Trophoblast cell (in vitro differentiated cells and primary cell): ENCODE data around the gene TMEM130.
A peak's percentile ranks its signal among the peaks of the same experiment; 100 is the strongest.
"Not testable (repeated sequence)": the region's sequence is repeated elsewhere in the genome, so short reads cannot be mapped to it uniquely, and the experiment has no call there.

Experiments
- DNase-seq, 2 donors: peaks; one replicate each; pipeline ENCODE4 v3.0.0-alpha.2; 2016
- H2AFZ ChIP-seq: 2 replicates; pipeline ENCODE4 v1.6.1; 2013; ENCODE audit warnings: low read length, moderate library complexity, mild to moderate bottlenecking; ENCODE audit not compliant: insufficient read depth, poor library complexity
- H2AK5ac ChIP-seq: 2 replicates; pipeline ENCODE4 v1.6.1; 2013; ENCODE audit warnings: mild to moderate bottlenecking, low read length
- H2BK120ac ChIP-seq: 2 replicates; pipeline ENCODE4 v1.6.1; 2013; ENCODE audit warnings: low read length, mild to moderate bottlenecking, moderate library complexity; ENCODE audit not compliant: insufficient read depth, poor library complexity
- H2BK12ac ChIP-seq: 2 replicates; pipeline ENCODE4 v1.6.1; 2013; ENCODE audit warnings: mild to moderate bottlenecking, low read length, moderate library complexity
- H2BK5ac ChIP-seq: 2 replicates; pipeline ENCODE4 v1.6.1; 2013; ENCODE audit warnings: low read length, low read depth, moderate library complexity, mild to moderate bottlenecking; ENCODE audit not compliant: poor library complexity
- H3K14ac ChIP-seq: 2 replicates; pipeline ENCODE4 v1.6.1; 2013; ENCODE audit warnings: mild to moderate bottlenecking, low read length
- H3K18ac ChIP-seq: 2 replicates; pipeline ENCODE4 v1.6.1; 2013; ENCODE audit warnings: mild to moderate bottlenecking, low read length
- H3K23ac ChIP-seq: 2 replicates; pipeline ENCODE4 v1.6.1; 2013; ENCODE audit warnings: low read length
- H3K27ac ChIP-seq: 2 replicates; pipeline ENCODE4 v1.5.1; 2013; ENCODE audit warnings: low read depth, mild to moderate bottlenecking, inconsistent platforms, low read length, moderate library complexity
- H3K27me3 ChIP-seq: 2 replicates; pipeline ENCODE4 v1.6.1; 2013; ENCODE audit warnings: inconsistent platforms, mild to moderate bottlenecking, low read length, moderate library complexity; ENCODE audit not compliant: insufficient read depth
- H3K36me3 ChIP-seq, 2 experiments: 1 replicate in 1 of 2; 2 replicates in 1 of 2; pipeline ENCODE4 v1.6.1; 2013; ENCODE audit warnings: low read length in 2 of 2, mild to moderate bottlenecking in 2 of 2, moderate library complexity in 1 of 2; ENCODE audit not compliant: insufficient read depth in 2 of 2, control insufficient read depth in 1 of 2
- H3K4ac ChIP-seq: 2 replicates; pipeline ENCODE4 v1.6.1; 2013; ENCODE audit warnings: low read depth, mild to moderate bottlenecking, low read length, moderate library complexity
- H3K4me1 ChIP-seq, 2 experiments: 1 replicate in 1 of 2; 2 replicates in 1 of 2; pipeline ENCODE4 v1.6.1; 2013; ENCODE audit warnings: low read length in 2 of 2, mild to moderate bottlenecking in 2 of 2, moderate library complexity in 1 of 2; ENCODE audit not compliant: insufficient read depth in 2 of 2, control insufficient read depth in 1 of 2
- H3K4me2 ChIP-seq: 2 replicates; pipeline ENCODE4 v1.6.1; 2013; ENCODE audit warnings: inconsistent platforms, mild to moderate bottlenecking, low read length, moderate library complexity
- H3K4me3 ChIP-seq: 2 replicates; pipeline ENCODE4 v1.5.1; 2013; ENCODE audit warnings: mild to moderate bottlenecking, low read depth, low read length, inconsistent platforms
- H3K79me1 ChIP-seq: one replicate; pipeline ENCODE4 v1.6.1; 2013; ENCODE audit warnings: low read length
- H3K79me2 ChIP-seq: 2 replicates; pipeline ENCODE4 v1.6.1; 2013; ENCODE audit warnings: low read length, mild to moderate bottlenecking; ENCODE audit not compliant: control insufficient read depth, insufficient read depth, poor library complexity
- H3K9ac ChIP-seq: 2 replicates; pipeline ENCODE4 v1.6.1; 2013; ENCODE audit warnings: mild to moderate bottlenecking, low read length
- H3K9me3 ChIP-seq: 2 replicates; pipeline ENCODE4 v1.6.1; 2013; ENCODE audit warnings: low read depth, mild to moderate bottlenecking, control low read depth, inconsistent platforms, low read length; ENCODE audit not compliant: insufficient read depth
- H4K12ac ChIP-seq: 2 replicates; pipeline ENCODE4 v1.6.1; 2013; ENCODE audit warnings: low read depth, mild to moderate bottlenecking, low read length, moderate library complexity
- H4K8ac ChIP-seq: 2 replicates; pipeline ENCODE4 v1.6.1; 2013; ENCODE audit warnings: low read depth, mild to moderate bottlenecking, low read length, moderate library complexity
- H4K91ac ChIP-seq: one replicate; pipeline ENCODE4 v1.6.1; 2013; ENCODE audit warnings: low read depth, mild to moderate bottlenecking, low read length, moderate library complexity
- WGBS: extraction: QIAGEN DNeasy Blood & Tissue Kit; methylation state at CpG from one replicate; pipeline ENCODE4 v1.1.7; 2013; ENCODE audit warnings: missing lambda C conversion rate; ENCODE audit not compliant: insufficient read length, insufficient coverage; ENCODE audit errors: extremely low coverage; 5-methylcytosine and 5-hydroxymethylcytosine counted together

Gene TMEM130

DNA sequence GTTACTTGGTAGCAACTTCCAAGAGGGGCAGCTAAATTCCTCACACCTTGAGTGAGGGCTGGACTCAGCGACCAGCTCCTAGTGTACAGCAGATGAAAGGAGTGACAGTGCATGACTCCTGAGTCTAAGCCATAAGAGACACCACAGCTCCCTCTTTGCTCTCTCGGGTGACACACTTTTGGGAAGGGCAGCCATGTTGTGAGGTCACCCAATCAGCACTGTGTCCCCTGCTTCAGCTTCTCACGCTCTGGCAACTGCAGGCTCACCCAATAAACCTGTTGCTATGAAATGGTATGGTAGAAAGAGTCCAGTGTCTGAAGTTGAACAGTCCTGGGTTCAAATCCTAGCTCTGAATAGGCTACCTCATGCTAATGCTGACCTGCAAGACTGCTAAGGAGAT, 20.9 kb downstream of the TMEM130 start:
- H2BK5ac ChIP-seq: no peak overlapping the region
- no peaks in the 10 kb centered on the region for H3K27me3 ChIP-seq
- WGBS: no CpG with 5 or more reads among the region's 3 CpGs
- no peak overlapping the region for H3K18ac ChIP-seq
- no peak overlapping the region for H3K27ac ChIP-seq
- no peak overlapping the region for H3K4ac ChIP-seq
- no peak overlapping the region for H3K4me3 ChIP-seq
- H3K4me2 ChIP-seq: no peak overlapping the region
- H2BK120ac ChIP-seq: no peak overlapping the region
- no peak overlapping the region for H4K91ac ChIP-seq
- H3K36me3 ChIP-seq: no peaks in the 10 kb centered on the region
- H3K14ac ChIP-seq: no peak overlapping the region
- no peaks in the 10 kb centered on the region for H3K79me1 ChIP-seq
- no peak overlapping the region for H2BK12ac ChIP-seq
- H4K8ac ChIP-seq: no peak overlapping the region
- no peak overlapping the region for H2AFZ ChIP-seq
- peaks cover 31% of the 10 kb centered on the region for H3K9me3 ChIP-seq
- H4K12ac ChIP-seq: no peak overlapping the region
- H3K79me2 ChIP-seq: no peaks in the 10 kb centered on the region
- no peak overlapping the region for H3K9ac ChIP-seq
- no peak overlapping the region for H3K23ac ChIP-seq
- peaks cover 10 to 11% of the 10 kb centered on the region in 2 experiments for H3K4me1 ChIP-seq
- no peak for DNase-seq
- no peak overlapping the region for H2AK5ac ChIP-seq

DNA sequence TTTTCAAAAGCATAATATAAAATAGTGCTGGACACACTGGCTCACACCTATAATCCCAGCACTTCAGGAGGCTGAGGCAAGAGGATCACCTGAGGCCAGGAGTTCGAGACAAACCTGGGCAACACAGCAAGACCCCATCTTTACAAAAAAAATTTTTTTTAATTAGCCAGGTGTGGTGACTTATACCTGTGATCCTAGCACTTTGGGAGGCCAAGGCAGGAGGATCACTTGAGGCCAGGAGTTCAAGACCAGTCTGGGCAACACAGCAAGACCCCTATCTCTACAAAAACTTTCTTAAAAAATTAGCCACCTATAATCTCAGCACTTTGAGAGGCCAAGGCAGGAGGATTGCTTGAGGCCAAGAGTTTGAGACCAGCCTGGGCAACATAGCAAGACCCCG, 27.3 kb downstream of the TMEM130 start:
- not testable (repeated sequence) for H4K12ac ChIP-seq, H3K79me1 ChIP-seq, H3K14ac ChIP-seq, H2BK12ac ChIP-seq, H3K27me3 ChIP-seq, H3K36me3 ChIP-seq, H3K9me3 ChIP-seq, H3K4me2 ChIP-seq, H3K4me1 ChIP-seq, H3K4me3 ChIP-seq, H2BK5ac ChIP-seq, H3K18ac ChIP-seq, H3K27ac ChIP-seq, DNase-seq, H2AK5ac ChIP-seq, H4K91ac ChIP-seq, H2BK120ac ChIP-seq, H3K23ac ChIP-seq, H3K4ac ChIP-seq, H4K8ac ChIP-seq, H2AFZ ChIP-seq, H3K79me2 ChIP-seq, H3K9ac ChIP-seq
- WGBS: no CpG with 5 or more reads among the region's 2 CpGs

DNA sequence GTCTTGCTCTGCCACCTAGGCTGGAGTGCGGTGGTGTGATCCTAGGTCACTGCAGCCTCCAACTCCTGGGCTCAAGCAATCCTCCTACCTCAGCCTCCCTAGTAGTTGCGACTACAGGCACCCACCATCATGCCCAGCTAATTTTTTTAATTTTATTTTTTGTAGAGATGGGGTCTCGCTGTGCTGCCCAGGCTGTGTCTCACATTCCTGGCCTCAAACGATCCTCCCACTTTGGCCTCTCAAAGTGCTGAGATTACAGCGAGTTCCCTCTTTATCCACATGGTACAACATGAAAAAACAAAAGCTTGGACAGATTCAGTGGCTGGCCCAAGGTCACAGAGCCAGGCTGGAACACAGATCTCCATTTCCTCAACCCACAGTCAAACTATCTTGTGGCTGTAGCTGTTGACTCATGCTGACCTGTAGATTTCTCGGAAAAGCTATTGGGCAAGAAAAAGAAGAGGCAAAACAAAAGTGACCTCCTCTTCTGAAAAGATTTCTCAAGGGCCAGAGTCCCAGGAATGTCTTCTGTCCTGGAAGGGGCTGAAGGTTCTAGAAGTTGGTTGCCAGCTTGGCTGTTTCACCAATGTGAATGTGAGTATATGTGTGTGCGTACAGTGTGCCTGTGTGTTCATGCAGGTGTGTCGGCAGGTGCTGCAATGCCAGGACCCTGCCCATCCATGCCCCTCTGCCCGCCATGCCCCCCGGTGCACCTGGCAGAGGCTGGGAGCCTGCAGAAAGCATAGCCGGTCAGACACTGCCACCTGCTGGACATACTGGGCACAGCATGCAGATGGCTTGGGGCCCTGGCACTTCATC, 28.4 kb downstream of the TMEM130 start:
- no peak overlapping the region for H3K23ac ChIP-seq
- H2BK12ac ChIP-seq: no peak overlapping the region
- H2AK5ac ChIP-seq: no peak overlapping the region
- no peaks in the 10 kb centered on the region for H3K79me2 ChIP-seq
- H3K9ac ChIP-seq: no peak overlapping the region
- no peak overlapping the region for H2BK120ac ChIP-seq
- H3K4me2 ChIP-seq: no peak overlapping the region
- H2BK5ac ChIP-seq: no peak overlapping the region
- no peaks in the 10 kb centered on the region for H3K36me3 ChIP-seq
- no CpG with 5 or more reads among the region's 11 CpGs for WGBS
- peaks cover 4% of the 10 kb centered on the region for H3K9me3 ChIP-seq
- H3K4ac ChIP-seq: no peak overlapping the region
- no peak overlapping the region for H3K14ac ChIP-seq
- H3K4me3 ChIP-seq: no peak overlapping the region
- H4K91ac ChIP-seq: no peak overlapping the region
- no peak overlapping the region for H4K12ac ChIP-seq
- no peaks in the 10 kb centered on the region for H3K79me1 ChIP-seq
- H3K4me1 ChIP-seq: no peaks in the 10 kb centered on the region
- no peak overlapping the region for H4K8ac ChIP-seq
- H3K18ac ChIP-seq: no peak overlapping the region
- DNase-seq: peak; percentile 21 to 69
- H2AFZ ChIP-seq: no peak overlapping the region
- H3K27me3 ChIP-seq: no peaks in the 10 kb centered on the region
- no peak overlapping the region for H3K27ac ChIP-seq

DNA sequence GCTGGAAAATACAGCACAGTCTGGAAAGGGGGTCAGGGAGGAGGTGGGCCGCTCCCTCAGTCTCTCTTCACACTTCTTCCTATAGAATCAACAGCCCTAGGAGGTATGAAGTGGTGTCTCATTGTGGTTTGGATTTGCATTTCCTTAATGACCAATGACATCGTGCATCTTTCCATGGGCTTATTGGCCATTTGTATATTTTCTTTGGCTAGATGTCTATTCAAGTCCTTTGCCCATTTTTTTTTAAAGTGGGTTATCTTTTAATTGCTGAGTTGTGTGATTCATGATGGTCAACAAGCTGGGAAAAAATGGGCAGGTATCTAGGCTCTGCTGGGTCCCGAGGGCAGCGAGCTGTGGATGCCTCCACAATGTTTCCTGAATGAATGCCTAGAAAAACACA, 29.1 kb downstream of the TMEM130 start:
- H3K14ac ChIP-seq: no peak overlapping the region
- no peak overlapping the region for H2AK5ac ChIP-seq
- no peaks in the 10 kb centered on the region for H3K36me3 ChIP-seq
- H3K9ac ChIP-seq: no peak overlapping the region
- peaks cover 2% of the 10 kb centered on the region for H3K9me3 ChIP-seq
- H3K27me3 ChIP-seq: no peaks in the 10 kb centered on the region
- H4K8ac ChIP-seq: no peak overlapping the region
- H2BK5ac ChIP-seq: no peak overlapping the region
- H2BK120ac ChIP-seq: no peak overlapping the region
- no peak for DNase-seq
- no peak overlapping the region for H2AFZ ChIP-seq
- H3K18ac ChIP-seq: no peak overlapping the region
- H3K4me2 ChIP-seq: no peak overlapping the region
- H3K79me1 ChIP-seq: no peaks in the 10 kb centered on the region
- no peak overlapping the region for H3K27ac ChIP-seq
- H4K12ac ChIP-seq: no peak overlapping the region
- H3K4me1 ChIP-seq: no peaks in the 10 kb centered on the region
- no peak overlapping the region for H3K4me3 ChIP-seq
- H3K23ac ChIP-seq: no peak overlapping the region
- H3K4ac ChIP-seq: no peak overlapping the region
- no peaks in the 10 kb centered on the region for H3K79me2 ChIP-seq
- WGBS: no CpG with 5 or more reads among the region's 4 CpGs
- no peak overlapping the region for H4K91ac ChIP-seq
- H2BK12ac ChIP-seq: no peak overlapping the region
